NCI-H446 treated with DMSO at 0.1 percent for 48 hours (cell line): ENCODE data around the gene TSTD1.
"Not testable (repeated sequence)": the region's sequence is repeated elsewhere in the genome, so short reads cannot be mapped to it uniquely, and the experiment has no call there.

Experiments
- DNase-seq: peaks from one replicate; lab custom pipeline; 2025; lab: John Stamatoyannopoulos, UW

The TSTD1 gene

GRCh38 chr1:161033751-161034150 lies 5.0 kb downstream of the TSTD1 start:
- DNase-seq = no peak

- DNase-seq = no peak
These were observed 6.4 kb downstream of the TSTD1 start for GRCh38 chr1:161032409-161032808.

DNA sequence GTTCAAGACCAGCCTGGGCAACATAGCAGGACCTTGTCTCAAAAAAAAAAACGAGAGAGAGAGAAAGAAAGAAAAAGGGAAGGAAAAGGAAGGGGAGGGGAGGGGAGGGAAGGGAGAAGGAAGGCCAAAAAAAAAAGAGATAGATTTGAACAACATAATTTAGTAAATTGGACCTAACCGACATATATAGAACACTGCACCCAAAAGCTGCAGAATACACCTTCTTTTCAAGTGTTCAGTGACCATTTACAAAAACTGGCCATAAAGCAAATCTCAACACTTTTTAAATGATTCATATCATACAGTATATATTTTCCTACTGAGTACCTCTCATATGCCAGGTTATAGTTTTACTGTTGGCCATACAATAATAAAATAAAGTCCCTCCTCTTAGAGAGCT lies 6.9 kb downstream of the TSTD1 start:
- DNase-seq = no peak

- DNase-seq = not testable (repeated sequence)
These were observed 9.3 kb downstream of the TSTD1 start for GRCh38 chr1:161029466-161029865.

GRCh38 chr1:161026954-161027353 lies 11.8 kb downstream of the TSTD1 start:
- not testable (repeated sequence) for DNase-seq

DNA sequence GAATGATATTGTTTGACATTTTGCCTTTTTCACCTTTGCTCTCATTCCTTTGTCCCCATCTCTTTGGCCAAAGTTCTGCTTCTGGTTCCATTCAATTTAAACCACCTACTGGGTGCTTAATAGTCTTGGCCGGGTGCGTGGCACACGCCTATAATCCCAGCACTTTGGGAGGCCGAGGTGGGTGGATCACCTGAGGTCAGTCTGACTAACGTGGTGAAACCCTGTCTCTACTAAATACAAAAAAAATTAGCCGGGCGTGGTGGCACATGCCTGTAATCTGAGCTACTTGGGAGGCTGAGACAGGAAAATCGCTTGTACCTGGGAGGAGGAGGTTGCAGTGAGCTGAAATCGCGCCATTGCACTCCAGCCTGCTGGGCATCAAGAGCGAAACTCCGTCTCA lies 16.3 kb downstream of the TSTD1 start:
- DNase-seq = not testable (repeated sequence)

- DNase-seq = no peak
These were observed 16.8 kb downstream of the TSTD1 start for GRCh38 chr1:161021970-161022353.

GRCh38 chr1:161021165-161021969 lies 17.4 kb downstream of the TSTD1 start:
- DNase-seq = no peak

- no peak for DNase-seq
These were observed 18.1 kb downstream of the TSTD1 start, which contains the start of gene F11R for GRCh38 chr1:161020509-161021164. F11R (minus strand) TSS chr1:161021152; CDS start chr1:161021073, 79 bp downstream.

DNA sequence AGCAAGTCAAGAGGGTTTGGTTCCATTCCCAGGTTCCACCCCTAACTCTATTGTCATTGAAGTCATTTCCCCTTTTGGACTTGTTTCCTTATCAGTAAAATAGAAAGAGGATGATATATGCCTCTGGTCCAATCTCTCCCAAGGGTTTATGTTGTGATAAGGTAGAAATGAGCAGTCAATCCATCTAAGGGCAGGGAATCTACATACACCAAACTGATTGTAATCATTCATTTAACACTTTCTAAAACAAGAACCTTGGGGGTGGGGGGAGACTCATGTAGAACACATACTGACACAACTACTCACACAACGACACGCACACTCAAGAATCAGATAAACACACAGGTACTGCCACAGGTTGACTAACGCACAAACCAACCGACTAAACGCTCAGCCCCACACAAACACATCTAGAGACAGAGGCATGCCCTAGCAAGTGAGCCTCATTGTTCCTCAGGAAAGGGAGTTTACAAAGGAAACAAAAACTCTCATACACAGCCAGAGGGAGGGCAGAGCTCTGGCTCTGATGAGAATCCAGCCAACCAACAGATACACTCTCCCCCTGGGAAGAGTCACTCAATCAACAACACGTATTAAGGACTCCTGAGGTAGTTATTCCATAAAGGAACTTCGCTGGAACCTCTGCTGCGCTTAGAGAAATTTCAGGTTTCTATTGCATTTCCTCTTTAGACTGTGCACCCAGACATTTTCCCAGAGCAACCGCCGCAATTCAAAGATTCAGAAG lies 18.8 kb downstream of the TSTD1 start:
- DNase-seq = no peak

DNA sequence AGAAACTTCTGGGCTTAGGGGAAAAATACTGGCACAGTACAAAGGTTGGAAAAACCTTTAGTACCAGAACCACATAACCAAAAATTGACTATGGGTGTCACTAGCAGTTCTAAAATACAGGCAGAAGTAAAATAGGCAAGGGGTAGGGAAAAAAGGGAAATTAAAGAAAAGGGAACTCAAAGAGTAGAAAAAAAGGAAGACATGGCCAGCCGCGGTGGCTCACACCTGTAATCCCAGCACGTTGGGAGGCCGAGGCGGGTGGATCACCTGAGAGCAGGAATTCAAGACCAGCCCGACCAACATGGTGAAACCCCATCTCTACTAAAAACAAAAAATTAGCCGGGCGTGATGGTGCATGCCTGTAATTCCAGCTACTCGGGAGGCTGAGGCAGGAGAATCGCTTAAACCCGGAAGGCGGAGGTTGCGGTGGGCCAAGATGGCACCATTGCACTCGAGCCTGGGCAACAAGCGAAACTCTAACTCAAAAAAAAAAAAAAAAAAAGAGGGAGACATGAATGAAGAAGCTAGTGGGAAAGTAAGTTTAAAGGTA lies 19.6 kb downstream of the TSTD1 start:
- DNase-seq = not testable (repeated sequence)

- no peak for DNase-seq
These were observed 20.2 kb downstream of the TSTD1 start for GRCh38 chr1:161018631-161018930.

- no peak for DNase-seq
These were observed 20.8 kb downstream of the TSTD1 start for GRCh38 chr1:161017756-161018630.

DNA sequence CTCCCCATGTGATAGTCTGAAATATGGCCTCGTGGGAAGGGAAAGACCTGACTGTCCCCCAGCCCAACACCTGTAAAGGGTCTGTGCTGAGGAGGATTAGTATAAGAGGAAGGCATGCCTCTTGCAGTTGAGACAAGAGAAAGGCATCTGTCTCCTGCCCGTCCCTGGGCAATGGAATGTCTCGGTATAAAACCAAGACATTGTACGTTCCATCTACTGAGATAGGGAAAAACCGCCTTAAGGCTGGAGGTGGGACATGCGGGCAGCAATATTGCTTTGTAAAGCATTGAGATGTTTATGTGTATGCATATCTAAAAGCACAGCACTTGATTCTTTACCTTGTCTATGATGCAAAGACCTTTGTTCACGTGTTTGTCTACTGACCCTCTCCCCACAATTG lies 21.6 kb downstream of the TSTD1 start:
- not testable (repeated sequence) for DNase-seq

DNA sequence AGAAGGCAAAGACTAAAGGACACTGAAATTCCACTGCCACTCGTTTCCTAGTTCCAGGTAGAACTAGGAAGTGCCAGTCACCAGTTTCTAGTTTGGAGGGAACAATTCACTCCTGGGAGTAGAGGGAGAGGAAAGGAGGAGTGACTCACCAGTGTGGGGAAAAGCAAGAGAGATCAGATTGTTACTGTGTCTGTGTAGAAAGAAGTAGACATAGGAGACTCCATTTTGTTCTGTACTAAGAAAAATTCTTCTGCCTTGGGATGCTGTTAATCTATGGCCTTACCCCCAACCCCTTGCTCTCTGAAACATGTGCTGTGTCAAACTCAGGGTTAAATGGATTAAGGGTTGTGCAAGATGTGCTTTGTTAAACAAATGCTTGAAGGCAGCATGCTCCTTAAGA lies 22.1 kb downstream of the TSTD1 start:
- DNase-seq = not testable (repeated sequence)

DNA sequence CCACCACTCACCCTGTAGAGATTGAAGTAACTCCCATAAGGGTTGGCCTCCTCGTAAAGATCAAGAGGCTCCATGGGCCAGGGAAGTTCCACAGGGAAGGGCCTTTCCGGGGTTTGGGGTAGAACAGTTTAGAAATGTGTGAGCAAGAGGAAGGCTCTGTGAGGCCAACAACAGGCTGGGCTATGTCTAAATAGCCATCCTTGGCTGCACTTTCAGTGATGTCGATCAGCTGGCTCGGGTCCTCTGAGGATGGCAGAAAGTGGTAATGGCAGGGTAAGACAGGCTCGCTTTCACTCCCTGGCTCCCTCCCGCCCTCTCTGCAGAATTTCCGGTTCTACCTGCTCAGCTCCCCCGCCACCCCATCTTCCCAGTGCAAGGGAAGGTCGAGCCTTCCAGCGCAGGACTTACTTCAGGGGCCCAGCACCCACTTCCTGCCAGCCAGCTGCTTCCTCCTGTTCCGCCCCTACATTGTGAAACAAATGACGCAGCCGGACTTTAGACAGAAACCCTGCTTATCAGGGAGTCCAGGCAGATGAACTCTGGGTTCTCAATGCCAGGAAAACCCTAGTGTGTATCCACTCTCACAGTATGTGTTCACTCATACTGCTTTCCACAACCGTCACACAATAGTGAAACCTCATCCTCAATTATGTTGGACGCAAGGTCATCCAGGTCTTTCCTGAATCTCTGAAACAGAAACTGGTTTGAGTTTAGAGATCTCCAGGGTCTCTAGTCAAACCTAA lies 25.1 kb downstream of the TSTD1 start:
- no peak for DNase-seq

DNA sequence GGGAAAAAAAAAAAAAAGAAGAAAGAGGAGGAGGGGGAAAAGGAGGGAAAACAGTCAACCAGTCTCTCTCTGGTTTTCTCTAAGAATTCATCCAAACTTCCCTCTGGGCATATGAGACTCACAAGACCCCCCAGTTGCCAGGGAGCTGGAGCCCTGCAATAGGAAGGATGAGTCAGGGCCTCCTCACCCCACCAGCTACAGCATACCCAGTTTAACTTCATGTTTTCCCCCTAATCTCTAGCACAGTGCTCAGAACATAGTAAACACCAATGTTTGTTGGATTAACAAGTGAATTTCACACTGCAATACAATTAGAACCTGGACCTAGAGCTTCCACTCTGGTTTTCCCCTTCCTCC lies 25.7 kb downstream of the TSTD1 start:
- DNase-seq = no peak

DNA sequence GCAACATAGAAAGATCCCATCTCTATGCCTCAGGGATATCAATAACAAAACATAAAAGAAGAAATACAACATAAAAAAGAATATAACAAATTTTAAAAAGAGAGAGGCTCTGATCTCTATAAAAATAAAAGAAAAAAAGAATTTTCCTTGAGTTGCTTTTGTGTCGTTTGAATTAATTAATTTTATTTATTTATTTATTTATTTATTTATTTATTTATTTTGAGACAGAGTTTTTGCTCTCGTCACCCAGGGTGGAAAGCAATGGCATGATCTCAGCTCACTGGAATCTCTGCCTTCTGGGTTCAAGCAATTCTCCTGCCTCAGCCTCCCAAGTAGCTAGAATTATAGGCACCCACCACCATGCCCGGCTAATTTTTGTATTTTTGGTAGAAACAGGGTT lies 26.3 kb downstream of the TSTD1 start:
- no peak for DNase-seq

DNA sequence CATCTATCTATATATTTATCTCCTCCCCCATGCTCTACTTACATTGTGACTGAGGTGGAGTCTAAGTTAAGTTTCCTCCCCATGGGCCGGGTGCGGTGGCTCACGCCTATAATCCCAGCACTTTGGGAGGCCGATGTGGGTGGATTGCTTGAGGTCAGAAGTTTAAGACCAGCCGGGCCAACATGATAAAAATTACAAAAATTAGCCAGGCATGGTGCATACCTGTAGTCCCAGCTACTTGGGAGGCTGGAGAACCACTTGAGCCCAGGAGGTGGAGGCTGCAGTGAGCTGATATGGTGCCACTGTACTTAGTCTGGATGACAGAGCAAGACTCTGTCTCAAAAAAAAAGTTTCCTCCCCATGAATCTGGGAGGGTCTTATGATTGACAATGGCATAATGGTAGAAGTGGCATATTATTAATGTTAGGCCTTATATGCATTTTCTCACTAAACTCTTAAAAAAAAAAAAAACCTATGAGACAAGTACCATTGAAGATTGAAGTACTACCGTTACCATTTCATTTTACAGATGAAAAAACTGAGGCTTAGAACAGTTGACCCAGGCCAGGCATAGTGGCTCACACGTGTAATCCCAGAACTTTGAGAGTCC lies 29.1 kb downstream of the TSTD1 start:
- DNase-seq = no peak

GRCh38 chr1:161008869-161009510 lies 29.8 kb downstream of the TSTD1 start:
- DNase-seq = no peak
